ENCODE data around the gene CACNA1A. TPM values are rescaled to one million over a fixed set of nuclear protein-coding genes. Genes with fewer than 3 reads are reported as not detected.

Gene CACNA1A
- total and polyA plus RNA-seq, 8 donors: 2.4 to 42.6 (median 6.8) TPM

GRCh38 chr19:13214036-13214730 lies 292.1 kb downstream of the CACNA1A start:
- Histone ChIP-seq H3K27ac (no peak overlapping the region), H3K4me1 (no peaks in the 10 kb centered on the region), H3K9me3 (no peaks in the 10 kb centered on the region), H3K36me3 (no peaks in the 10 kb centered on the region), H3K27me3 (no peaks in the 10 kb centered on the region), H3K4me3 (no peak overlapping the region)
- TF ChIP-seq CTCF (IDR thresholded peaks at IDR 0.05): no peak
- 82 to 88% methylated on average over 19 of the region's 19 CpGs for WGBS, 2 donors
- intact Hi-C loops (cut with DNase I): no loop called here
- no peak for FAIRE-seq
- no peak for DNase-seq
- no peak for ATAC-seq

DNA sequence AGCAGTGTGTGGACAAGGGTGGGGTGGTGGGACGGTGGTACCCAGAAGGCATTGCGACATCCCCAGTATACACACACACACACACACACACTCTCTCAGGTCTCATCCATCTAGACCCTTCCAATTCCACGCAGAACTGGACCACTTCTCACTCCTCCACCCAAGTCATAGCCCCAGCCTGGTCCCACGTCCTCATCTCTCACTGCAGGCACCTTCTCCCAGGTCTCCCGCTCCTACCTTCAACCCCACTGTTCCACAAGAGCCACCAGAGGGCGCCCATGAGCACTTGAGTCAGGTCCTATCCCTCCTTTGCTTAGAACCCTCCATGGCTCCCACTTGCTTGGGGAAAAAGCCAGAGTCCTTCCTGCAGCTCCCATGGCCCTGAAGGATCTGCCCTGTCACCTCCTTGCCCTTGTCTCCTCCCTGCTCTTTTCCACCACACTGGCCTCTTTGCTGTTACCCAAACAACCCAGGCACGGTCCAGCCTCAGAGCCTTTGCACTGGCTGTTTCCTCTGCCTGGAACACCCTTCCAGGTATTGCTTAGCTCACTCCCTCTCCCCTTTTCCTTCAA lies 293.4 kb downstream of the CACNA1A start:
- TF ChIP-seq CTCF (IDR thresholded peaks at IDR 0.05): peak; percentile 7 to 31 (median 20)
- Histone ChIP-seq H3K9me3 (no peaks in the 10 kb centered on the region), H3K27me3 (no peaks in the 10 kb centered on the region), H3K4me1 (no peaks in the 10 kb centered on the region), H3K4me3 (no peak overlapping the region), H3K36me3 (no peaks in the 10 kb centered on the region), H3K27ac (no peak overlapping the region)
- FAIRE-seq (no peak), DNase-seq (peak in 5 of 6 donors; percentile 31 to 80 (median 51)), ATAC-seq (peak in 3 of 4 donors; percentile 45 to 70 (median 65))
- 64 to 70% methylated on average over 7 of the region's 7 CpGs for WGBS, 2 donors
- intact Hi-C loops (cut with DNase I): no loop called here

DNA sequence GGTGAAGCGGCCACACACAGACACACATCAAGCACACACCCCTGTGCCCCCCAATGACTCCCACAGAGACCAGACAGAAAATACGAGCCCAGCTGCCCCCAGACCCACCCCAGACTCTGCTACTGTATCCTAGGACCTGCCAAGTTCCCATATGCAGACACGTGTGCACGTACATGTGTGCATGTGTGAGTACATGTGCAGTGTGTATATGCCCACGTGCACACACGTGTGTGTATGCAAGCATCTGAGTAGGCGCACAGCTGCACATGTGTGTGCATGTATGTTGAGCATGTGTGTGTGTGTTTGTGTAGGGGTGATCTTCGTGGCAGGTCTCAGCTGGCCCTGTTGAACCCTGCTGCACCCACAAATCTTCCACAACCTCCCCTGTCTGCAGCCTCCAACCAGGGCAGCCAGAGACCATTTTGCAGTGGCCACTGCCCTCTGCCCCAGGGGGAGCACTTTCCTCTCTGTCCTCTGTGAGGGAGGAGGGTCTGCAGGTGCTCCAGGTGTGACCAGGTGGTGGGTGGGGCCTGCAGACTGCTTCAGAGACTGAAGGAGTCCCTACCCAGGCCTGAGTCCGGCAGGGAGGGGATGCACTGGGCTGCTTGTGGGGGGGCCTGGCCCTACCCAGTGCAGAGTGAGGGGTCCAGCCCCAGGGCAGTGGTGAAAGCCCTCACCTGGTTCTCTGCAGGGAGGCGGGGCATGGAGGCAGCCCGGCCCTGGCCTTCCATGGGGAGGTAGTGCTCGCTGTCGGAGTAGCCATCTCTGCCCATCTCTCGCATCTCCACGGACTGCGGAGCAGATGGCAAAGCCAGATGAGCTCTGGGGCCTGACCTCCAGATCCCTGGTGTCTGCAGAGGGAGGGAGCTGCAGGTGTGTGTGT lies 294.6 kb downstream of the CACNA1A start:
- no peak for TF ChIP-seq CTCF (IDR thresholded peaks at IDR 0.05)
- intact Hi-C loops (cut with DNase I): no loop called here
- Histone ChIP-seq H3K36me3 (no peaks in the 10 kb centered on the region), H3K4me3 (no peak overlapping the region), H3K27me3 (no peaks in the 10 kb centered on the region), H3K9me3 (no peaks in the 10 kb centered on the region), H3K27ac (no peak overlapping the region), H3K4me1 (no peaks in the 10 kb centered on the region)
- ATAC-seq (no peak), DNase-seq (no peak), FAIRE-seq (no peak)
- WGBS, 2 donors: 82 to 91% methylated on average over 16 of the region's 16 CpGs

DNA sequence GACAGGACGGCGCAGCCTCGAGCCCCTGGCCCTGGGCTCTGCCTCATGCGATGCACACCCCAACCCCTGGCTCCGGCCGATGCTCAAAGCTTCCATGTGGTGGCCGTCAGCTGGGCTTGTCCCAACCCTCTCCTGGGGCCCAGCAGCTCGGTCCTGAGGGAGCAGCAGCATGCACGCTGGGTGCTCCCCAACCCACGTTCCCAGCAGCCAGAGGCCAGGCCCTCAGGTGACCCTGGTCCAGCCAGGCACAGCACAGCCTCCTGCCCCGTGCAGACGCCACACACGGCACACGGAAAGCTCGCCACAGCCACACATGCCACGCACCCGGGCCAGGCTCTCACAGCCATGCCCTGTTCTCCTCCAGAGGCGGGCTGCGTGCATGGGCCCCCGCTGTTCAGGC lies 295.3 kb downstream of the CACNA1A start:
- Histone ChIP-seq H3K27me3 (no peaks in the 10 kb centered on the region), H3K4me3 (no peak overlapping the region), H3K27ac (no peak overlapping the region), H3K36me3 (no peaks in the 10 kb centered on the region), H3K9me3 (no peaks in the 10 kb centered on the region), H3K4me1 (no peaks in the 10 kb centered on the region)
- no peak for ATAC-seq
- DNase-seq: no peak
- intact Hi-C loops (cut with DNase I): no loop called here
- no peak for FAIRE-seq
- WGBS, 2 donors: 79 to 83% methylated on average over 20 of the region's 20 CpGs
- TF ChIP-seq CTCF (IDR thresholded peaks at IDR 0.05): no peak

All from pancreas (tissue), 10 donors.